GM12878 (cell line): ENCODE measurements around the gene TMEM272.

ENCODE experiments used
- BCL3 ChIP-seq: IDR thresholded peaks from 2 replicates; pipeline ENCODE4 v1.6.1; 2011; ENCODE audit warnings: borderline replicate concordance, low read depth, mild to moderate bottlenecking, moderate library complexity, low read length; ENCODE audit not compliant: insufficient read depth, poor library complexity, severe bottlenecking
- CTCF ChIP-seq, 3 experiments: IDR thresholded peaks in 2 of 3; conservative IDR thresholded peaks in 1 of 3; 2 replicates each; pipeline ENCODE4 v1.5.1; 2011; ENCODE audit warnings: low read depth in 3 of 3, low read length in 3 of 3, mild to moderate bottlenecking in 3 of 3, control low read depth in 2 of 3, moderate library complexity in 2 of 3, inconsistent platforms in 1 of 3, mixed read lengths in 1 of 3; ENCODE audit not compliant: control insufficient read depth in 2 of 3, insufficient read depth in 1 of 3; ENCODE audit errors: extremely low read depth in 1 of 3

- no peak for TF ChIP-seq CTCF (IDR thresholded peaks at IDR 0.05 in 2 of 3, conservative IDR thresholded peaks at IDR 0.05 in 1 of 3; ENCODE audit: control insufficient read depth in 2 of 3, extremely low read depth in 1 of 3, insufficient read depth in 1 of 3, low read depth in 3 of 3, low read length in 3 of 3)
- no peak for TF ChIP-seq BCL3
These were observed 25.4 kb downstream of the TMEM272 start for GRCh38 chr13:51819544-51819943.
